ENCODE results near the gene ESPNL.

- peak in 2 of 3 experiments; percentile 47 to 63; a peak in 4 of 6 replicates for TF ChIP-seq CTCF (IDR thresholded peaks at IDR 0.05 in 2 of 3, conservative IDR thresholded peaks at IDR 0.05 in 1 of 3; ENCODE audit: insufficient read depth in 2 of 3, low read depth in 1 of 3, low read length in 3 of 3)
- no peak for TF ChIP-seq RFX1 (IDR thresholded peaks at IDR 0.05)
Observed at GRCh38 chr2:238158509-238159070, 58.5 kb downstream of the ESPNL start, which contains the start of gene ERFE.
